Superior temporal gyrus (tissue), 1 donor: ENCODE data around the gene DNMT1.

Experiments
- DNase-seq: peaks from one replicate; pipeline ENCODE4 v3.0.0-alpha.2; 2016; ENCODE audit errors: extremely low spot score

DNMT1 gene

GRCh38 chr19:10141973-10142372 is 52.8 kb downstream of the DNMT1 start:
- DNase-seq: no peak

- no peak for DNase-seq
These were observed 53.3 kb downstream of the DNMT1 start for GRCh38 chr19:10141479-10141878.

GRCh38 chr19:10139952-10140351 is 54.8 kb downstream of the DNMT1 start:
- DNase-seq: no peak

GRCh38 chr19:10138879-10139795 is 55.6 kb downstream of the DNMT1 start:
- no peak for DNase-seq

GRCh38 chr19:10137751-10138682 is 56.7 kb downstream of the DNMT1 start:
- DNase-seq: peak; percentile 76

- no peak for DNase-seq
These were observed 57.8 kb downstream of the DNMT1 start for GRCh38 chr19:10136936-10137335.

GRCh38 chr19:10135551-10136334 is 59.0 kb downstream of the DNMT1 start:
- DNase-seq: no peak

- no peak for DNase-seq
These were observed 60.7 kb downstream of the DNMT1 start for GRCh38 chr19:10134040-10134439.

GRCh38 chr19:10133596-10133995 is 61.2 kb downstream of the DNMT1 start:
- DNase-seq: no peak

- no peak for DNase-seq
These were observed 61.8 kb downstream of the DNMT1 start for GRCh38 chr19:10132905-10133304.

GRCh38 chr19:10126213-10126639 is 68.5 kb downstream of the DNMT1 start:
- DNase-seq: no peak

GRCh38 chr19:10124429-10124828 is 70.3 kb downstream of the DNMT1 start:
- DNase-seq: no peak

GRCh38 chr19:10122045-10122444 is 72.7 kb downstream of the DNMT1 start:
- no peak for DNase-seq

GRCh38 chr19:10120538-10121189 is 74.1 kb downstream of the DNMT1 start:
- no peak for DNase-seq

GRCh38 chr19:10118960-10119359 is 75.8 kb downstream of the DNMT1 start:
- no peak for DNase-seq

- no peak for DNase-seq
These were observed 77.7 kb downstream of the DNMT1 start for GRCh38 chr19:10116866-10117616.

GRCh38 chr19:10116085-10116865 is 78.5 kb downstream of the DNMT1 start:
- DNase-seq: no peak

- no peak for DNase-seq
These were observed 79.2 kb downstream of the DNMT1 start for GRCh38 chr19:10115392-10116084.
